A549 (cell line): ENCODE results near the gene CDIP1. TPM values are rescaled to one million over a fixed set of nuclear protein-coding genes. Genes with fewer than 3 reads are reported as not detected.

Source experiments
- ATAC-seq, 2 experiments: fragments of 200-7000 bp in 1 of 2; fragments of >200 bp in 1 of 2; cut with Nextera tagmentation in 1 of 2; cut with Tn5 transposase in 1 of 2; 3 replicates each; pipeline versions ENCODE4 v1.8.0 to v1.9.1; 2018 to 2020; ENCODE audit warnings: mild to moderate bottlenecking in 1 of 2, moderate library complexity in 1 of 2
- CTCF ChIA-PET: fragments of 300-600 bp; sonication (Branson Sonifier 250); formaldehyde crosslinking; extraction: SDS; loops from one replicate; lab custom pipeline; 2021; ENCODE audit warnings: antibody characterized with exemption, inconsistent platforms; lab: Yijun Ruan, JAX
- POLR2A ChIA-PET: fragments of 350-600 bp; formaldehyde crosslinking; extraction: SDS; loops from one replicate; lab custom pipeline; 2021; ENCODE audit warnings: antibody characterized with exemption, inconsistent platforms; lab: Yijun Ruan, JAX
- DNase-seq, 2 experiments: peaks; one replicate each; pipeline versions ENCODE4 v3.0.0 to v3.0.0-alpha.2; 2011 to 2016; ENCODE audit warnings: low read depth in 1 of 2, low spot score in 1 of 2
- FAIRE-seq: peaks from 2 replicates; lab custom pipeline; 2011; peaks lifted over from hg19 to GRCh38; lab: Jason Lieb, UNC
- H3K27ac ChIP-seq, 2 experiments: fragments of >200 bp; sonication (Bioruptor Twin); formaldehyde crosslinking; 3 replicates each; pipeline ENCODE4 v1.5.1; 2016 to 2017
- H3K4me1 ChIP-seq: fragments of >200 bp; sonication (Bioruptor Twin); formaldehyde crosslinking; 3 replicates; pipeline ENCODE4 v1.6.1; 2016
- H3K4me2 ChIP-seq: fragments of >200 bp; sonication (Bioruptor Twin); formaldehyde crosslinking; 3 replicates; pipeline ENCODE4 v1.6.1; 2016
- H3K4me3 ChIP-seq: fragments of >200 bp; sonication (Bioruptor Twin); formaldehyde crosslinking; 3 replicates; pipeline ENCODE4 v1.5.1; 2016
- H3K9me3 ChIP-seq: fragments of >200 bp; sonication (Bioruptor Twin); formaldehyde crosslinking; 3 replicates; pipeline ENCODE4 v1.6.1; 2016
- BHLHE40 ChIP-seq: IDR thresholded peaks from 2 replicates; pipeline ENCODE4 v1.6.1; 2012; ENCODE audit warnings: low read depth, low read length, inconsistent platforms
- CBX2 ChIP-seq: fragments of 200-600 bp; sonication (generic); IDR thresholded peaks from 2 replicates; pipeline ENCODE4 v1.6.1; 2016; ENCODE audit warnings: low read depth, mild to moderate bottlenecking, borderline replicate concordance
- CEBPB ChIP-seq, 2 experiments: fragments of >200 bp in 1 of 2; sonication (Bioruptor Twin) in 1 of 2; formaldehyde crosslinking in 1 of 2; IDR thresholded peaks; 2 replicates each; pipeline ENCODE4 v1.6.1; 2012 to 2016
- CHD4 ChIP-seq: fragments of 200-600 bp; sonication (generic); IDR thresholded peaks from 2 replicates; pipeline ENCODE4 v1.6.1; 2016; ENCODE audit warnings: antibody characterized with exemption, mild to moderate bottlenecking, borderline replicate concordance
- EHMT2 ChIP-seq: fragments of 200-600 bp; sonication (generic); IDR thresholded peaks from 2 replicates; pipeline ENCODE4 v1.6.1; 2016; ENCODE audit warnings: antibody characterized with exemption, low read depth, mild to moderate bottlenecking, moderate library complexity
- ELK1 ChIP-seq: fragments of 150-350 bp; IDR thresholded peaks from 2 replicates; pipeline ENCODE4 v1.6.1; 2014; ENCODE audit warnings: low read depth, mild to moderate bottlenecking, low read length
- HEYL ChIP-seq: fragments of 250-450 bp; sonication (Bioruptor Pico); IDR thresholded peaks from 2 replicates; pipeline ENCODE4 v1.8.0; 2021; ENCODE audit warnings: mild to moderate bottlenecking, moderate library complexity
- HMGXB4 ChIP-seq: fragments of 250-450 bp; sonication (Bioruptor Pico); IDR thresholded peaks from 2 replicates; pipeline ENCODE4 v1.5.0; 2021; ENCODE audit warnings: mild to moderate bottlenecking, moderate library complexity, borderline replicate concordance
- JUN ChIP-seq, 2 experiments: fragments of >200 bp; sonication (Bioruptor Twin); formaldehyde crosslinking; IDR thresholded peaks; 2 replicates in 1 of 2; 3 replicates in 1 of 2; pipeline ENCODE4 v1.6.1; 2016 to 2017
- JUNB ChIP-seq: fragments of >200 bp; sonication (Bioruptor Twin); formaldehyde crosslinking; IDR thresholded peaks from 2 replicates; pipeline ENCODE4 v1.6.1; 2016
- MAZ ChIP-seq: fragments of 150-350 bp; IDR thresholded peaks from 2 replicates; pipeline ENCODE4 v1.6.1; 2014; ENCODE audit warnings: antibody characterized with exemption, low read depth, low read length, borderline replicate concordance
- MYC ChIP-seq: IDR thresholded peaks from 2 replicates; pipeline ENCODE4 v1.6.1; 2012; ENCODE audit warnings: mild to moderate bottlenecking, inconsistent platforms, low read length, improper control_type of control experiment, borderline replicate concordance
- PHF8 ChIP-seq: fragments of 200-600 bp; sonication (generic); IDR thresholded peaks from 2 replicates; pipeline ENCODE4 v1.6.1; 2016; ENCODE audit warnings: low read depth, mild to moderate bottlenecking, antibody characterized with exemption, moderate library complexity, borderline replicate concordance
- POLR2A ChIP-seq: IDR thresholded peaks from 2 replicates; pipeline ENCODE4 v1.6.1; 2012; ENCODE audit warnings: mild to moderate bottlenecking, low read length
- RAD21 ChIP-seq, 2 experiments: fragments of >200 bp in 1 of 2; sonication (Bioruptor Twin) in 1 of 2; formaldehyde crosslinking in 1 of 2; IDR thresholded peaks in 1 of 2; conservative IDR thresholded peaks in 1 of 2; 2 replicates in 1 of 2; 3 replicates in 1 of 2; pipeline ENCODE4 v1.6.1; 2012 to 2018; ENCODE audit warnings: inconsistent platforms in 1 of 2
- RARB ChIP-seq: fragments of 250-450 bp; sonication (Bioruptor Pico); IDR thresholded peaks from 2 replicates; pipeline ENCODE4 v1.8.0; 2021; ENCODE audit warnings: mild to moderate bottlenecking, moderate library complexity
- RFX5 ChIP-seq: fragments of 450-650 bp; IDR thresholded peaks from 2 replicates; pipeline ENCODE4 v1.7.1; 2014; ENCODE audit warnings: antibody characterized with exemption, mild to moderate bottlenecking, moderate library complexity
- SMC3 ChIP-seq: fragments of >200 bp; sonication (Bioruptor Twin); formaldehyde crosslinking; IDR thresholded peaks from 3 replicates; pipeline ENCODE4 v1.6.1; 2018; ENCODE audit warnings: inconsistent platforms
- ZC3H11A ChIP-seq: fragments of 450-650 bp; IDR thresholded peaks from 2 replicates; pipeline ENCODE4 v1.6.1; 2014; ENCODE audit warnings: antibody characterized with exemption, mild to moderate bottlenecking
- WGBS: methylation state at CpG from one replicate; pipeline ENCODE4 v1.1.6; 2017; ENCODE audit errors: missing lambda C conversion rate; 5-methylcytosine and 5-hydroxymethylcytosine counted together
- polyA plus RNA-seq, 4 experiments: library from polyadenylated mRNA; depleted of rRNA in 3 of 4; stranded (reverse); fragments of >200 nt; fragmentation: RNase III in 1 of 4; extraction: RNeasy Plus Mini Kit Qiagen cat#74134 plus additional on column Dnase treatment in 1 of 4; gene quantifications; 2 replicates in 3 of 4; 3 replicates in 1 of 4; pipeline ENCODE4 v1.2.3, GENCODE V29; 2011 to 2017
- TF ChIP-seq, protein P1 (sequence below): IDR thresholded peaks from 2 replicates; pipeline ENCODE4 v1.6.1; 2012

Gene CDIP1
- polyA plus RNA-seq, 2 of the 4 experiments (the other 2 are of a cell fraction): 3.7 to 8.4 TPM

DNA sequence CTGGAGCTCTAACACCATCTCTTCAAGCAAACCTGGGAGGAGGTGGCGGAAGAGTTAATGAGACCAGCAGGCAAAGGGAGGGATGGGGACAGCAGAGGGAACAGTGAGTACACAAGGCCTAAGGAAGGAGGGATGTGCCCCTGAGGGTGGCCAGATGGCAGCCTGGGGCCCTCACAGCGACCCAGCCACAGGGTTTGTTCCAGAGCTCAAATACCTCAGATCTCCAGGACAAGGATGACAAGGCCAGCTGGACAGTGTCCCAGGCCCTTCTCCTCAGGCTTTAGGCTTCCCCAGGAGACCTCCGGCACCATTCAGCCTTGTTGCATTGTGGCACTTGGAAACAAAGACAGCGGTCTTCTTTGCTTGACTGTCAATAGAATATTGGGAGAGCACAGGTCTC is 14.9 kb downstream of the CDIP1 start (continued):
- TF ChIP-seq ELK1 (no peak), BHLHE40 (no peak), CBX2 (no peak)
- TF ChIP-seq, all 56 proteins: peak for 0

DNA sequence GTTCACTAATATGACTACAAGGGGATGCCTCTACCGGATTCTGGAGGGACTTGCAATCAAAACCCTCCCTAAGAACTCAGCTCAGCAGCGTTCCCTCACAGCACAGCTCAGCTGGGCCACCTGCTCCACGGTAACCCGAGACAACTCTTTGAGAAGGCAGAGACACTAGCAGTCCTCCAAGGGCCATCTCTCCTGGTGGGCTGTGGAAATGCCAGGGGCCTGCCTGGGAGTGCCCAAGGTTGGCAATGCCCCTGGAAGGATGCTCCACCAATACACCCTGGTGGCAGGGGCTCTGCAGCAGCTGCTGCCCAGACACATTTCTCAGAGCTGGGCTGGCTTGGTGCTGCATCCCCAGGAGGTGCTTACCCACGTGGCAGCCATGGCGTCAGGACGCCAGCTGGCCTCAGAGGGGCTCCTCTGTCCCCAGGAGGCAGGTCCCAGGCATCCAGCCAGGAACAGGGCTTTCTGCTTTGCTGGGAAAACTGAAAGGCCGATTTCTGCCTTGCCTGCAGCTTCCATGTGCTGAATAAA is 16.5 kb downstream of the CDIP1 start:
- WGBS: 73% methylated on average over 7 of the region's 8 CpGs
- Histone ChIP-seq H3K27ac (no peak overlapping the region), H3K9me3 (no peaks in the 10 kb centered on the region), H3K4me3 (no peak overlapping the region), H3K4me2 (no peak overlapping the region), H3K4me1 (no peaks in the 10 kb centered on the region)
- ATAC-seq (peak in 1 of 2 experiments; percentile 15; a peak in 1 of 6 replicates), FAIRE-seq (no peak), DNase-seq (no peak)
- POLR2A ChIA-PET: no interaction called here
- no peak for TF ChIP-seq JUNB
- no peak for TF ChIP-seq CBX2
- TF ChIP-seq JUN (IDR thresholded peaks at IDR 0.05): no peak
- no peak for TF ChIP-seq CHD4
- no peak for TF ChIP-seq RAD21 (conservative IDR thresholded peaks at IDR 0.05 in 1 of 2, IDR thresholded peaks at IDR 0.05 in 1 of 2)
- TF ChIP-seq CEBPB (IDR thresholded peaks at IDR 0.05): no peak
- no peak for TF ChIP-seq EHMT2
- no peak for TF ChIP-seq ZC3H11A
- no peak for TF ChIP-seq MAZ
- TF ChIP-seq RARB: no peak
- CTCF ChIA-PET: interaction anchor here (0.8 to 10.9 kb wide), 5 partner anchors 13 to 102 kb away, joined by 5 to 100 read pairs (median 17); partner anchors contain the start of gene MGRN1

DNA sequence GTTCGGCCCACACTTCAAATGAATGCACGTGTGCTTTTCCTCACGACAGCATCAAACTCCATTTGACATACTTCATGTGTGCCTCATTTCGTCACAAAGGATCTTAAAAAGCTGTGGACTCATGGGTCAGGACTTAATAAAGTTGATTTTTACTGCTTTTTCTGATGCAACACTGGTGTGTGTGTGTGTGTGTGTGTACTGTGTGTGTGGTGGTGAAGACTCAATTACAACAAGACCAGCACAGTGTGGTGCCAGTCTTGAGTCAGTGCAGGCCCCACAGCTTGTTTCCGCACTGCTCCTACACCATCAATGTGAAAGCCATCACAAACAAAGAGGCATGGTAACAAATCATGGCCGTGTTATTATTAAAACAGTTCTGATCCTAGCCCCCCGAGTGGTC is 17.7 kb downstream of the CDIP1 start:
- TF ChIP-seq PHF8: no peak
- TF ChIP-seq MYC: no peak
- Histone ChIP-seq H3K27ac (no peak overlapping the region), H3K4me3 (no peak overlapping the region), H3K4me2 (no peak overlapping the region), H3K4me1 (no peaks in the 10 kb centered on the region), H3K9me3 (no peaks in the 10 kb centered on the region)
- ATAC-seq (no peak), DNase-seq (no peak), FAIRE-seq (no peak)
- WGBS: 81% methylated on average over 7 of the region's 7 CpGs
- ChIA-PET POLR2A (no interaction called here), CTCF (interaction anchor here (0.5 to 18.0 kb wide), 7 partner anchors 12 to 103 kb away, joined by 3 to 301 read pairs (median 6); partner anchors contain the start of genes CDIP1 and MGRN1)

DNA sequence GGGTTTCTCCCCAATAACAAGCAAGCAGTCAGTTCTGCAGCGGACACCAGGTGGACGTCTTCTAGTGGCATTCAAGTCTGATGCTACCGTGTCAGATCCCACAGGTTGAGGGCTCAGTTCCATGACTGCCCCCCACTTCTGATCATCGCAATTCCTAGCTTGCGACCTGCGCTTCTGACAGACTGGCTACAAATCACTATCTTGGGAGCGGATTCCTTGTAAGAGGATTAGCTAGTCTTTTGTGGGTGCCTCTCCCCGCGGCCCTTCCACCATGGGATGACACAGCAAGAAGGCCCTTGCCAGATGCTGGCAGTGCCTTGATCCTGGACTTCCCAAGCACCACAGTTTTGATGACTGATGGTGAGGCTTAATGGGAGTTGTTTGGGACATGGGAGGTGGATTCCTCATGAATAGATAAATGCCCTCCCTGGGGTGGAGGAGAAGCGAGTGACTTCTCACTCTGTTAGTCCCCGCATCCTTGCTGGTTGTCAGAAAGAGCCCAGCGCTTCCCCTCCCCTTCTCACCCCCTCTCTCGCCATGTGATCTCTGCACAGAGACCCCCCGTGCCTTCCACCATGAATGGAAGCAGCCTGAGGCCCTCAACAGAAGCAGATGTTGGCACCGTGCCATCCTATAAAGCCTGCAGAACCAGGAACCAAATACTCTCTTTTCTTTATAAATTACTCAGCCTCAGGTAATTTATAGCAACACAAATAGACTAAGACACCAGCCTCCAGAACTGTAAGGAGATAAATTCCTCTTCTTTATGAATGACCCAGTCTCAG is 19.1 kb downstream of the CDIP1 start:
- Histone ChIP-seq H3K27ac (no peak overlapping the region), H3K4me2 (no peak overlapping the region), H3K4me3 (no peak overlapping the region), H3K9me3 (no peaks in the 10 kb centered on the region), H3K4me1 (no peaks in the 10 kb centered on the region)
- TF ChIP-seq POLR2A: no peak
- TF ChIP-seq CEBPB (IDR thresholded peaks at IDR 0.05): no peak
- TF ChIP-seq, protein P1, sequence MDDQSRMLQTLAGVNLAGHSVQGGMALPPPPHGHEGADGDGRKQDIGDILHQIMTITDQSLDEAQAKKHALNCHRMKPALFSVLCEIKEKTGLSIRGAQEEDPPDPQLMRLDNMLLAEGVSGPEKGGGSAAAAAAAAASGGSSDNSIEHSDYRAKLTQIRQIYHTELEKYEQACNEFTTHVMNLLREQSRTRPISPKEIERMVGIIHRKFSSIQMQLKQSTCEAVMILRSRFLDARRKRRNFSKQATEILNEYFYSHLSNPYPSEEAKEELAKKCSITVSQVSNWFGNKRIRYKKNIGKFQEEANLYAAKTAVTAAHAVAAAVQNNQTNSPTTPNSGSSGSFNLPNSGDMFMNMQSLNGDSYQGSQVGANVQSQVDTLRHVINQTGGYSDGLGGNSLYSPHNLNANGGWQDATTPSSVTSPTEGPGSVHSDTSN: no peak
- TF ChIP-seq RFX5: no peak
- no peak for TF ChIP-seq RARB
- no peak for TF ChIP-seq SMC3
- TF ChIP-seq MYC: no peak
- TF ChIP-seq HEYL (CRISPR knock-in tag): no peak
- no peak for TF ChIP-seq JUN (IDR thresholded peaks at IDR 0.05)
- TF ChIP-seq HMGXB4 (CRISPR knock-in tag): no peak
- no peak for TF ChIP-seq CBX2
- ATAC-seq (no peak), DNase-seq (no peak), FAIRE-seq (no peak)
- CTCF ChIA-PET: interaction anchor here (1.6 to 18.0 kb wide), 5 partner anchors 11 to 72 kb away, joined by 5 to 301 read pairs (median 26); partner anchors contain the start of gene CDIP1
- POLR2A ChIA-PET: no interaction called here
- 92% methylated on average over 15 of the region's 15 CpGs for WGBS
